HG03025 (cell line): Measurements from ENCODE around the gene CPS1.

Experiments
- ATAC-seq: cut with Tn5 transposase; IDR thresholded peaks from one replicate; pipeline ENCODE4 v1.9.1; 2021; ENCODE audit warnings: mild to moderate bottlenecking, moderate library complexity; ENCODE audit not compliant: unreplicated experiment, low FRiP score

Gene CPS1

DNA sequence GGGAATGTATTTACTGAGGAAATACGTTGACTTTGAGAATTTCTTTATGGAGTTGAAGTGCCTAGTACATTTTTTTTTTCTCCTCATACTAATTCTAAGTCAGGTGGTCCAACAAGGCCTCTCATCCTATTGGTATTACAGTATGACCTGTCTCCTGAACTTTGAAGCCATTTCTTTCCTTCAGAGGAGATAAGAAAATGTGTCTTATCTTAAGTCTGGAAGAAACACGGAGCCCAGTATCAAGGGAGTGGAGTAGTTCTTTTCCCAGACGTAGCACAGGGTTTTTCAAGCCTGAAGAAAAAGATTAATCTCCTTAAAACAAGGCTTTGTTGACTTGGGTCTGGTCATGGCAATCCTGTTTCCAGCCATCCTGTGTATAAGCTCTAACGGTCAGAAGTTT, 11.6 kb upstream of the CPS1 start:
- no peak for ATAC-seq

DNA sequence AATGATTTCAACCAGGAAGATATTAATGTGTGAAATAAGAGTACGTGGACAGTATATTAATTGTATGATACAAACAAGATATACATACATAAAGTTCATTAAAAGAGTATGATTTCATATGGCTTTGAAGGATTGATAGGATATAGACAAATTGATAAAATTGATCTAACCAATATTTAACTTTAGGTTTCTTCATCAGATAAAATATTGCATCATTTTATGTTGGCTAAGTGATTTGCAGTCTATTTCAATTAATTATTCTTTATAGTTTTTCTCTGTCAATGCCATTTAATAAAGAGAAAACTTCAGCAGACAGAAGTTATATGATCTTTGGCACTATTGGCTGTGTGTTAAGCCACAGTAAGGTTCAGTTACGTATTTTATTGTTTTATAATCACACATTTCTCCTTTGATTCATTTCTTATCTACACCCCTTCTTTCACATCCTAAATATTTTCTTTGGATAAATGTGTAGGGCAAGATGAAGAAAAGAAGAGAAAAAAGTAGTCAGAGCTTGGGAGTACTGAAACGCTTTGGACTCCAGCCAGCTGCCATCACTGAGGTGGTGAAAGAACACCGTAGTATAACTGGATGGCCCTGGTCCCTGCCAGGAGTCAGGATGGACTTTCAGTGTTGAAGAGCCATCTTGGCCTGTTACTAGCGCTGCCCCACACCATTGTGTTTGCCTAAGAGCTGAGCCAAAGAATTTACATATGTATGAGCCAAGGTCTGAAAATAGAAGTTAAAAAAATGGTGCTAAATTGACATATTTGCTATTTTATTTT, 9.8 kb upstream of the CPS1 start:
- ATAC-seq = no peak

DNA sequence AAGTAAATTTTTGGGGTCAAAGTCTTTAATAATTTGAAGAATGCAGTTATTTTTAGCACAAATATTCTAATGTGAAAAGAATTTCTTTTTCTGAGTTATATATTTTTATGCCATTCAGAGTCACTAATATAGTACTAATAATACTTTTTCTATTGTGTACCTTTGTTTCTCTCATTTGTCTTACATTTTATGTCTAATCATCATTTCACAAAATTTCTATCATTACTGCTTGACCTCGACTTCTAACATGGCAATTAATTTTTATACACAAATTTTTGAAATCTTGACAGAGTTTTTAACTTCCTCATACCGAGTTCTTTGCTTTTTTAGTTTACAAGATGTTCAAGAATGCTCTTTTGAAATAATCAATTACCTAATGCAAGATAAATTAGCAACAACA, 8.4 kb upstream of the CPS1 start:
- no peak for ATAC-seq

DNA sequence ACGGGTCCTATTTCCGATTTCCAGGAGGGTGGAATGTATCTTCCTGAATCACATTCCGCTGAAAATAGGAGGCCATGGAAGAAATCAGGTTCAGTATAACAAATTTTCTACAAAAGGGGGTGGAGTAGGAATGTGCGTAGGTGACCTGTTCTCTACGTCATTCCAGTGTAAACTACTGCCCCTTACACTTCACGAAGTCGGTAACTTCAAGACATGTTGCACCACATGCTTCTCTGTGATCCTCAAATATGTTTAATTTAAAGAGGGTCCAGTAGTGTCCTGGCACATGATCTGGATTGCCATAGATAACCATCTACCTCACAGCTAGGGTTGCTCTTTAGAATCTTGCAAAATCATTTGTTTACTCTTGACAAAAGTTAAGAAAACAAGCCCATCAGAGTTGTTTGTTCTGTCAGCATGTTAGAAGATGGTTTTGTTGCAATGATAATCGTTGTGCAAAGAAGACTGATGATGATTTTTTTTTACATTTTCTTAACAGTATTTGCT, 7.5 kb upstream of the CPS1 start:
- no peak for ATAC-seq

DNA sequence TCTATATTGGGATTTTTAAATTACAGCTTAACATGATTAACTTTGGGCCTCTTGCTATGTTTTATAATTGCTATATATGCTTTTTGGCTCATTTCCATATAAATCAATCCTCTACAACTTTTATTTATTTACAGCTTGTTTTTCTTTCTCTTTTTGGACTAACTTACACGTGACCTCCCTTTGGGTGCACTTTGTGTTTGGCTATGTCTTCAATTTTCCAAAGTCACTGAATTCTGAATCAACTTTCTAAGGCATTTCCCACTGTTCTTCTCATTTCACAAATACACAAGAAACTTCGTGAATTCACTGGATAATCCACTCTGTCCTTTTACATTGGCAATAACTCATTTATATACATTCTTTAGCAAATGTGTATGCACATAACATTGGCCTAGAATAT, 5.4 kb upstream of the CPS1 start:
- ATAC-seq = no peak

DNA sequence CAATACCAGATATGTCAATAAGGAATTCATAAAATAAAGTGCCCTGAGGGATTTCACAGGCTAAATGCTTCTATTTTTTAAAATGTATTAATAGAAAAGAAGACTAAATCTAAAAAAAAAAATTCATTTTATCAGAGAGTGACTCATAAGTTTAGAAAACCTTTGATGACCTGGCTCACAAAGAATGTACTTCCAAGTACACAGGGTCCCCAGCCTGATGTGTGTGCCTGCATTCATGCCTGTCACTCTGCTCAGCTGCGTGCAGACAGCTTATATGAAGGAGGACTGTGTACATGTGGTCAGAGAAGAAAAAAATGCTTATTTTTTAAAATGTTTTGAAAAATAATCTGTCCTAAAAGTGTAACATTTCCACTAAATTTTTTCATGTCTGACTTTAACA, 3.0 kb upstream of the CPS1 start:
- ATAC-seq = no peak

DNA sequence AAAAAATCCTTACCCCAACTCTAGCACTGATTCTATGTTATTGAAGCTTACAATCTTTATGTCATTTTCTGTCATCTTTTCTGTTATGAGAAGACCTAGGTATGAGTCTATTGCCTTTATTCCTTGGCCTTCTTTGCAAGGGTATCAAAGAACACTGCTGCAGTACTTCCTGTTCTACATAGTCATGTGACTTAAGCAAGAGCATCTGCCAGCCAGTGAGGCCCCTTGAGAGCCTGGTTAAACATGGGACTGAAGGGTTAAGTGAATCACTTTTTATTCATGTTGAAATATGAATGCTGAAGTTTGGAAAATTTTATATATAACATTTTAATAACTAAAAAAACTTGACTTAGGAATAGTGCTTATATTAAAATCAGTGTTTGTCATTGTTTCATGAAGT, 844 bp upstream of the CPS1 start:
- no peak for ATAC-seq

DNA sequence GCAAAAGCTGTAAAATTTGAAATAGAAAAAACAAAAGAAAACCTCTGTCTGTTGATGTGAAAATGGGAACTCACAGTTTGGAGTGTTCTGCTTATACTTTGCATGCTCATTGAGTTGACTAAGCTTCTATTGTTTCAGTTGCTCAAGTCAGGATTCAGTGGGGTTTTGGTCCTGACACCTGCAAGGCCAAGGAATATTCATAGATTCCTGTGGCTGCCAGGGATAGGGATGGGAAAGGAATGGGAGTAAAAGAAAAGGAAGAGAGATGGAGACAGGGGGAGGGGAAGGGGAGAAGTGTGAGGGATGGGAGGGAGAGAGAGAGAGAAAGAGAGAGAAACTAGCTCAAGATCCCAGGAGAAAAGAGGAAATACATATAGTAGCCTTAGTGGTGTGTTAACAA, 1.3 kb downstream of the CPS1 start:
- ATAC-seq = no peak

DNA sequence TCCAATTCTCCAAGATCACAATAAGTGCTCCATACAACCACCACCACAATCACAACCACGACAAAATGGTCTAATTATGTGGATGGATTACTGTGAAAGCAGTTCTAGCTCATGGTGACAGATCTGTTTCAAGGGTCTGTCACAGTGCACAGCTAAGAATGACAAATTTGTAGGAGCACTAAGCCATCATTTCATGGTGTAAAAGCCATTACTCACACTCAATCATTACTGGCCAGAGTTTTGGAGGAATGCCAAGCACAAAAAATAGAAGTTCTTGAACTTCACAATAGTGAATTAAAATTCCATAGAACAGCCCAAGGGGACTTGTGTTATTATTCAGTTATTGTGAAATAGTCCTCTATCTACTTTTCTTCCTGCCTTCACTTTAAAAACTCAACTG, 2.3 kb downstream of the CPS1 start:
- no peak for ATAC-seq

DNA sequence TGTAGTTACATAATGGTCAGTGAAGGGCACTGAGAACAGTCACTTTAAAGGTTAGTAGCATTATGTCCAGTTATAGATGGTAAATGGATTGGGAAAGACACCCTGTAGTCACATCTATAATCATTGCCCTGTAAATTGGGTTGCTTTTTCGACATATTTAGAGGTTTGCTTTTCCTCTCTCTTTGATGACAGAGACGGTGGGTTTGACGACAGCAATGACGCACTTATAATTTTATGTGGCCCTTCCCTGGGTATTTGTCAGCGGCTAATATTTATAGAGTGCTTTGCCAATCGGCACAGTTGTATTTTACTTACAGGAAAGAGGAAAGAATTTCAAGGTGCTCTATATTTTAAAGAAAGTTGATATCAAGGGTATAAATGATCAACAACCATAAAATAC, 2.8 kb downstream of the CPS1 start:
- ATAC-seq = no peak

DNA sequence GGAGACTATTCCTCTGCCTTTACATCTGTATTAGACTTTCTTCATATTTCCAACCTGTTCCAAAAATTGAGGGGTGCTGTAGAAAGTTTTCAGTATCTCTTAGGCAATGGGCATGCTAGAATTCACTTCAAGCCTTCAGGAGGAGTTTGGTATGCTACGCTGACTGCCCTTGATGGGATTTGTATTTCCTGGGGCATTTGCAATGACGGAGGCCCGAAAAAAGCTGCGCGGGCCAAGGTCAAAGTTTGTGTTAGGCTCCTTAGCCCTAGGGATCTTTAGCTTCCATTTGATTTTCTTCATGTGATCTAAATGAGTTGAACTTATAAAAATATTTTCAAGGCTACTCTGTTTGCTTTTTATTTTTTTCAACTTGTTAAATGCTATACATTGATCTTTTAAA, 5.1 kb downstream of the CPS1 start:
- ATAC-seq = no peak

DNA sequence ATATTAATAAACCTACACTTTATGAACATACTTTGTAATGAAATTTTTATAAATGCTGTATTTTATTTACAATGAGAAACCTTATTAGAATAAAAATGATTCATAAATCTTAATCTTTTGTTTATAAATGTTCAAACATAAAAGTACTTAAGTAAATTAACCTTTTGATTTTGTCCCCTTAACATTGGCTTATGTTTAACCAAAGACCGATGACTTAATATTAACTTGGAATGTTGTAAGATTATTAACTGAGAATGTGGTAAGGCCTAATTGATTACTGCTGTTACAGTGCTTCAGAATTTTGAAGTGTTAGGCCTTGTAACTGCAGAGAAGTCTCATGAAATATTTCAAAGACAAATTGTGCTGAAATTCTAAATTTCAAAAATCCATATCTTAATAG, 5.7 kb downstream of the CPS1 start:
- ATAC-seq = no peak

DNA sequence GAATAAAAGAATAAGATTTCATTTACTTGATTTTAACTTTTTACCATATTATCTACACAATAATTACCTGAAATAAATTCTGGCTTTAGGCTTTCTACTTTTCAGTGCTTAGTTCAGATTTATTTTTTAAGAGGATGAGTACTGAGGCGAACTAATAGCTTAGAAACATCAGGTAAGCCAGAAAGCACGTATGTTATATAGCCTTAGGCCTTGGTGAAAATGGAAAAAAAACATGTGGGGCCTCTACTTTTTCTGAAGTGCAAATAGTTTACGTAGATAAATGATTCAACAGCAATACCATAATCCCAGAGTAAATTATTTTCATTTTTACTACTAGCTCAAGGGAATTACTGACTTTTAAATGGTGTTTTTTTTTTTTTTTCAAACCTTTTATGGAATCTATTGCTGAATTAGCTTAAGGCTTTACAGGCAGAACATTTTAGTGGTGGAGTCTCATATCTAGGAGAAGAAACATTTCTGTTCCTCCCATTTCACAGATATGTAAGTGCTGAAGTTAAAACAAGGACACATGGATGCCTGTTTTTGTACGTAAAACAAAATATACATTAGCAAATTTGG, 6.2 kb downstream of the CPS1 start:
- ATAC-seq = no peak

DNA sequence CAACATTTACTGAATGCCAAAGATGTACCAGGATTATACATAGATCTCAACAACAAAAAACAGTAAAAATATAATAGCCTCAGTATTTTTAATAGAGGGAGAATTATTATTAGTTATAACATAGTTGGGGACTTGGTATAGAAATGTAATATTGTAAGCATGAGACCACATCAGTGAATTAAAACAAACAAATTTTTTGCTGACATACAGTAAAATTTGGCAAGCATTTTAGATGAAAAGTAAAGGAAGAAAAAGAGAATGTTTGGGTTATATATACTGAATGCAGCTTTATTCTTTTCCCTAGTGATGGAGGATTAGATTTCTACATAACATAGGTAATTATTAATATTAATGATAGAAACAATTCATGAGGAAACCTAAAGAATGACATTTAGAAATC, 10.9 kb downstream of the CPS1 start:
- ATAC-seq = no peak

DNA sequence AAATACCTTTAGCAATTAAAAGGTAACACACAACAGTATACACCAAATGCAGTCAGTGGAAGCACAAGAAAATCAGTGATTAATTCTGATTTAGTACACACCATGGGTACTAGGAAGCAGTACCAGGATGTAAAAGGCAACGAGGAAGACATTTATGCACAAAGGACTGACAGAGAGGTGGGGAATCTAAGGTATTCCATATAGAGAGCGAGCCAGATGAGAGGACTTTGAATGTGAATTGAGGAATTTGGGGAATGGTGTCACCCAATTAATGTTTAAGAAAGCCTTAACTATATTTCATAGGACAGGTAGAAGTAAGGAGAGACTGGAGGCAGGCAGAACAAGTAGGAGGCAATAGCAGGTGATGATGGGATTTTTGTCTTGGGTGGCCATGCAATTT, 11.7 kb downstream of the CPS1 start:
- no peak for ATAC-seq

DNA sequence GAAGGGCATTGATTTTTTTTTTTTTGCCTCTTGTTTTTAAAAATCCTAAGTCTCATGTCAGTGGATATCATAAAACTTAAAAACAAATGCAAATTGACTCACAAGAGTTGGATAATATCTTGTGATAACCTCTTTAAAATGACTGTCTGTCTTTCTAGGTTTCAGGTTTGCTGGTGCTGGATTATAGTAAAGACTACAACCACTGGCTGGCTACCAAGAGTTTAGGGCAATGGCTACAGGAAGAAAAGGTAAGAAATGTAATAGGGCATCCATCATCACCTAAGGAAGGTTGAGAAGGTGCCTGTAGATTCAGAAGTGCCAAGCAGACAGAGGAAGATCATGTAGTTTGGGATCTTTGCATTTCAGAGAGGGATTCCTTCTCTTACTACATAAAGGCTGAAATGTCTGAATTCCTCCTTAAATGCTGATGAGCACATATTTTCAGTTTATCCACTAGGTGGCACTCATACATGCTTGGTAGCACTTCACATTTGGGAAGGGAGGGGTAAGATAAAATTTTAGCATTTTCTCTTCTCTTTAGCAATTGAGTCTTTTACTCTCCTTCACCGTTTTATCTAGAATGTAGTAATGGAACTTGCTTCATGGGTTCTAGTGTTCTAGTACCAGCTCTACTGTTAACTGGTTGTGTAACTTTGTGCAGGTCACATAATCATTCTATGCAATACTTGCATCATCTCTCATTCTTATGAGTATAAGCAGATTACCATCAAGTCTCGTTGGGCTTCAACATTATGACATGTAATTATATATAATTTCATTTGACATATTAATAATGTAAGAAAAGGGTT, 21.1 kb downstream of the CPS1 start:
- peak; percentile 88 for ATAC-seq

DNA sequence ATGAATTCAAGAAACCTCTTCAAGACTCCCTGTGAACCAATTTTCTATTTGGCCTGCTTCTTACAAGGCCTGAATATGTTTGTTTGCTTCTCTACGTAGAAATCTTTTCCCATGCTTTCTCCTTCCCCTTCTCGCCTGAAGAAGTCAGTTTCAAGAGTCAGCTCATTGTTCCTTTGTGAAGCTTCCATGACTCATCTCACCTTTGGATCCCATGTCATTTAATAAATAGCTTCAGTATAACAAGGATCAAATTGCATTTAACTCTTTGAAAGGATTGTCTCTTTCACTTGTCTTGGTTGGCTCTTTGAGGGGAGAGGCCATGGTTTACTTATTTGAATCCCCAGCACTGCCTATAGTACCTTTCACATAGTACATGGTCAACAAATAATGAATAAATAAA, 28.4 kb downstream of the CPS1 start:
- no peak for ATAC-seq

DNA sequence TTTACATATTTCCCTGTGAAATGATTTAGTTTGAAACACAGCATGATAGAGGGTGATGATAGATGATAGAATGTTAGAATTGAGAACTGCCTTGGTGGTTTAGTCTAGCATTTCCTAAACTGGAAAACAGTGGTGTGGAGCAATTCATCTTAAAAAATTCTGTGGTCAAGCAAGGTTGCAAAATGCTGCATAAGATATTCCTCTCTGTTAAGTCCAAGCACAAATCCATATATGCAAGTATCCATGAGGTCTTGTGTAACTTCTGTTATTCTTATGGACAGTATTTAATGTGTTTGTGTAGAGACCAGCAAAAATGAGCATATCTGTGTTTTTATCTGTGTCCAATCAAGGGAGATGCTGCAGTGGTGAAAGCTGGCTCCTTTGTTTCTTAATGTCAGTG, 30.0 kb downstream of the CPS1 start:
- ATAC-seq = no peak

DNA sequence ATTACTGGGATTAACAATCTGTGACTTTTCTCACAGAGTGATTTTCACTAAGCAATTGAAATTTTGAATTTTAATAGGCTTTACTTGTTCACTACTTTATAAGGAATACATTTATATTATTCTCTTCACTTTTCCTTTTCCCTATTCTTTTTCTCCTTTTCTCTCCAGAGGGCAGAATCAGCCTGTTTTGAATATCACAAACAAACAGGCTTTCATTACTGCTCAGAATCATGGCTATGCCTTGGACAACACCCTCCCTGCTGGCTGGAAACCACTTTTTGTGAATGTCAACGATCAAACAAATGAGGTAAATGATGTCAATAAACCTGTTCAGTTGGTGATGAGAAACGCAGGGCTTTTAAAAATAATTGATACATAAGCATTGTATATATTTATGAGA, 35.3 kb downstream of the CPS1 start:
- no peak for ATAC-seq

DNA sequence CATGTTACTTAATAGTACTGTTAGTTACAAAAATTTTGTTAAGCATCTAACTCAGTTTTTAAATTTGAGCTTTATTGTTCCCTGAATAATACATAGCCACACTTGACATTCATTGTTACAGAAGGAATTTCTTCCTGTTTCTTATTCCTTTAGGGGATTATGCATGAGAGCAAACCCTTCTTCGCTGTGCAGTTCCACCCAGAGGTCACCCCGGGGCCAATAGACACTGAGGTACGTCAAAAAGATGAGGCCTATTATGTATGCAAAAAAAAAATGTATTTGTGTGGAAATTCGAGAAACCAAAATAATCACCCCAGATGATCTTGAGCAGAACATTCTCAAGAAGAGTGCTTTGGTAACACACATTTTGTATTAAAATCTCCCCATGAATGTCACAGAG, 36.3 kb downstream of the CPS1 start:
- no peak for ATAC-seq

DNA sequence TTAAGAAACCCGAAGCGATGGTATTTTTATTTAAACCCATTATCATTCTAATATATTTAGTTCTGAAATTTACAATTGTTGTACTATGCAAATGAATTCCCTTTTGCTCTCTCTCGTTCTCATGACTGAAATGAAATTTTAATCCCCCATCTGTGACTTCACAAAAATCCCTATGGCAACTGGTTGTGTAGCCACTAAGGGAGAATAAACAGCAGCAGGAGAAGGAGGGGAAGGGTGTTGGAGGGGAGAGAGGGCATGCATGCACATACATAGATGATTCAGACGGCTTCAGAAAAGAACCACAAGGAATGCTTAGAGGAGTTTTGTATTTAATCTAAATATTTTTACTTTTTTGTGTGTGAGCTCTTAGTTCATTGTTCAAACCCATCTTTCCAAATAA, 36.8 kb downstream of the CPS1 start:
- ATAC-seq = no peak

DNA sequence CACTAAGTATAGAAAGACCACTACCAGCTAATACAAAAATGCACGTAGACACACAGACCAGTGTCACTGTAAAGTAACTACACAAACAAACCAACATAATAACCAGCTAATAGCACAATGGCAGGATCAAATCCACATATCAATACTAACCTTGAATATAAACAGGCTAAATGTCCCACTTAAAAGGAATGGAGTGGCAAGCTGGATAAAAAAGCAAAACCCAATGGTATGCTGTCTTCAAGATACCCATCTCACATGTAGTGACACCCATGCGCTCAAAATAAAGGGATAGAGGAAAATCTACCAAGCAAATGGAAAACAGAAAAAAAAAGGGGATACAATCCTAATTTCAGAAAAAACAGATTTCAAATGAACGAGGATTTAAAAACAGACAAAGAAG, 41.8 kb downstream of the CPS1 start:
- ATAC-seq = no peak
